DMS53 (cell line): Measurements from ENCODE around the gene CHPF2.
A peak's percentile ranks its signal among the peaks of the same experiment; 100 is the strongest.

Experiments used
- DNase-seq: peaks from one replicate; lab custom pipeline; 2025; lab: John Stamatoyannopoulos, UW

Gene CHPF2

GRCh38 chr7:151204383-151205032, 27.8 kb upstream of the CHPF2 start:
- peak; percentile 86 for DNase-seq

GRCh38 chr7:151205730-151206129, 26.6 kb upstream of the CHPF2 start:
- no peak for DNase-seq

GRCh38 chr7:151206914-151207313, 25.4 kb upstream of the CHPF2 start:
- DNase-seq: no peak

- no peak for DNase-seq
Measured at GRCh38 chr7:151207315-151207714, 25.0 kb upstream of the CHPF2 start.

GRCh38 chr7:151207804-151208203, 24.5 kb upstream of the CHPF2 start:
- DNase-seq: no peak

GRCh38 chr7:151208253-151208862, 23.9 kb upstream of the CHPF2 start:
- no peak for DNase-seq

- no peak for DNase-seq
Measured at GRCh38 chr7:151209588-151209987, 22.7 kb upstream of the CHPF2 start.

- no peak for DNase-seq
Measured at GRCh38 chr7:151210087-151210854, 22.0 kb upstream of the CHPF2 start, which contains the start of gene H2BK1. TSS of gene H2BK1 (minus strand) at chr7:151210488. CDS start at chr7:151210318, 170 bp downstream.

- no peak for DNase-seq
Measured at GRCh38 chr7:151211155-151211772, 21.0 kb upstream of the CHPF2 start.

- DNase-seq: no peak
Measured at GRCh38 chr7:151212626-151213025, 19.7 kb upstream of the CHPF2 start.

- no peak for DNase-seq
Measured at GRCh38 chr7:151213826-151214225, 18.5 kb upstream of the CHPF2 start.

- no peak for DNase-seq
Measured at GRCh38 chr7:151215396-151215795, 16.9 kb upstream of the CHPF2 start.

- no peak for DNase-seq
Measured at GRCh38 chr7:151218170-151218569, 14.1 kb upstream of the CHPF2 start.

GRCh38 chr7:151223728-151224127, 8.6 kb upstream of the CHPF2 start:
- DNase-seq: no peak

- DNase-seq: no peak
Measured at GRCh38 chr7:151225948-151226510, 6.3 kb upstream of the CHPF2 start.

GRCh38 chr7:151226560-151226874, 5.8 kb upstream of the CHPF2 start:
- no peak for DNase-seq

- DNase-seq: peak; percentile 100
Measured at GRCh38 chr7:151226875-151227782, 5.2 kb upstream of the CHPF2 start, which contains the start of gene ABCF2. TSS of gene ABCF2 (minus strand) at chr7:151227205. CDS start at chr7:151226458, 747 bp downstream.

- DNase-seq: peak; percentile 28
Measured at GRCh38 chr7:151228024-151228866, 4.0 kb upstream of the CHPF2 start.

GRCh38 chr7:151229249-151229648, 3.0 kb upstream of the CHPF2 start:
- no peak for DNase-seq

- DNase-seq: no peak
Measured at GRCh38 chr7:151231080-151231479, 1.2 kb upstream of the CHPF2 start.
